Retinal pigment epithelial cell (primary cell): Measurements from ENCODE around the gene MYLIP.

Experiments used
- DNase-seq: peaks from one replicate; pipeline ENCODE4 v3.0.0-alpha.2; 2010; ENCODE audit warnings: low read depth
- H3K4me3 ChIP-seq: 2 replicates; pipeline ENCODE4 v1.5.1; 2011; ENCODE audit warnings: mild to moderate bottlenecking, low read length, control low read depth, moderate library complexity
- CTCF ChIP-seq: conservative IDR thresholded peaks from 2 replicates; pipeline ENCODE4 v1.5.1; 2011; ENCODE audit warnings: low read depth, low read length, control low read depth, inconsistent platforms

MYLIP gene

GRCh38 chr6:16106991-16107787 is 21.7 kb upstream of the MYLIP start:
- no peak for DNase-seq
- no peak overlapping the region for H3K4me3 ChIP-seq
- no peak for TF ChIP-seq CTCF

GRCh38 chr6:16108419-16108818 is 20.5 kb upstream of the MYLIP start:
- no peak overlapping the region for H3K4me3 ChIP-seq
- no peak for TF ChIP-seq CTCF
- no peak for DNase-seq

- DNase-seq, result peak; percentile 84
- no peak for TF ChIP-seq CTCF
- no peak overlapping the region for H3K4me3 ChIP-seq
These were observed 19.8 kb upstream of the MYLIP start for GRCh38 chr6:16108921-16109658.

GRCh38 chr6:16109659-16110305 is 19.1 kb upstream of the MYLIP start:
- H3K4me3 ChIP-seq, result no peak overlapping the region
- no peak for TF ChIP-seq CTCF
- DNase-seq, result no peak

- no peak for TF ChIP-seq CTCF
- no peak overlapping the region for H3K4me3 ChIP-seq
- DNase-seq, result no peak
These were observed 10.1 kb upstream of the MYLIP start for GRCh38 chr6:16118825-16119224.

GRCh38 chr6:16121339-16121738 is 7.5 kb upstream of the MYLIP start:
- no peak overlapping the region for H3K4me3 ChIP-seq
- no peak for DNase-seq
- TF ChIP-seq CTCF, result no peak
